HG03571 (cell line): ENCODE measurements around the gene MAP1LC3B2.

ENCODE experiments used
- ATAC-seq: cut with Tn5 transposase; IDR thresholded peaks from one replicate; pipeline ENCODE4 v1.9.1; 2021; ENCODE audit not compliant: unreplicated experiment

MAP1LC3B2 gene

GRCh38 chr12:116591855-116592637, 32.9 kb downstream of the MAP1LC3B2 start:
- no peak for ATAC-seq

GRCh38 chr12:116592731-116593130, 33.5 kb downstream of the MAP1LC3B2 start:
- no peak for ATAC-seq

- no peak for ATAC-seq
Measured at GRCh38 chr12:116594325-116595038, 35.3 kb downstream of the MAP1LC3B2 start.

GRCh38 chr12:116595186-116595585, 36.0 kb downstream of the MAP1LC3B2 start:
- ATAC-seq, result no peak

GRCh38 chr12:116595672-116596071, 36.5 kb downstream of the MAP1LC3B2 start:
- no peak for ATAC-seq

GRCh38 chr12:116597886-116598285, 38.7 kb downstream of the MAP1LC3B2 start:
- ATAC-seq, result no peak

- no peak for ATAC-seq
Measured at GRCh38 chr12:116598311-116599284, 39.4 kb downstream of the MAP1LC3B2 start.

- no peak for ATAC-seq
Measured at GRCh38 chr12:116599285-116600136, 40.3 kb downstream of the MAP1LC3B2 start.

- no peak for ATAC-seq
Measured at GRCh38 chr12:116600959-116601918, 42.1 kb downstream of the MAP1LC3B2 start.

- no peak for ATAC-seq
Measured at GRCh38 chr12:116601933-116602810, 43.0 kb downstream of the MAP1LC3B2 start.

- no peak for ATAC-seq
Measured at GRCh38 chr12:116603546-116604177, 44.5 kb downstream of the MAP1LC3B2 start.

- ATAC-seq, result no peak
Measured at GRCh38 chr12:116604178-116604895, 45.2 kb downstream of the MAP1LC3B2 start.

- no peak for ATAC-seq
Measured at GRCh38 chr12:116604951-116605641, 45.9 kb downstream of the MAP1LC3B2 start.

GRCh38 chr12:116606397-116606796, 47.2 kb downstream of the MAP1LC3B2 start:
- ATAC-seq, result no peak

GRCh38 chr12:116607039-116607438, 47.9 kb downstream of the MAP1LC3B2 start:
- ATAC-seq, result no peak

GRCh38 chr12:116609319-116610114, 50.3 kb downstream of the MAP1LC3B2 start:
- ATAC-seq, result no peak
